Natural killer cell (primary cell): ENCODE measurements around the gene TMED5. TPM values are rescaled to one million over a fixed set of nuclear protein-coding genes. Genes with fewer than 3 reads are reported as not detected.
A peak's percentile ranks its signal among the peaks of the same experiment; 100 is the strongest.

Experiments used
- ATAC-seq, 3 donors: fragments of 150-1000 bp in 2 of 3; fragments of 200-7000 bp in 1 of 3; cut with Tn5 transposase; 1 replicate in 1 of 3; 2 replicates in 2 of 3; pipeline ENCODE4 v1.10.0; 2021; ENCODE audit warnings: mild to moderate bottlenecking in 2 of 3, moderate library complexity in 2 of 3
- DNase-seq, 2 donors: peaks; one replicate each; pipeline versions ENCODE4 v3.0.0 to v3.0.0-alpha.2; 2013 to 2021; ENCODE audit warnings: mixed read lengths in 1 of 2
- H3K27ac ChIP-seq: one replicate; pipeline ENCODE4 v1.5.1; 2013; ENCODE audit warnings: mild to moderate bottlenecking, low read length
- H3K27me3 ChIP-seq: one replicate; pipeline ENCODE4 v1.6.1; 2013; ENCODE audit warnings: low read length; ENCODE audit not compliant: control insufficient read depth, insufficient read depth
- H3K36me3 ChIP-seq: one replicate; pipeline ENCODE4 v1.6.1; 2013; ENCODE audit warnings: low read length; ENCODE audit not compliant: control insufficient read depth, insufficient read depth
- H3K4me1 ChIP-seq: one replicate; pipeline ENCODE4 v1.6.1; 2013; ENCODE audit warnings: low read length; ENCODE audit not compliant: control insufficient read depth, insufficient read depth
- H3K4me3 ChIP-seq: one replicate; pipeline ENCODE4 v1.5.1; 2013; ENCODE audit warnings: low read length
- H3K9me3 ChIP-seq: one replicate; pipeline ENCODE4 v1.6.1; 2013; ENCODE audit warnings: low read length; ENCODE audit not compliant: control insufficient read depth, insufficient read depth
- H3K27ac Mint-ChIP-seq, 2 donors: one replicate each; pipeline ENCODE4 v1.8.0; 2022; ENCODE audit warnings: mild to moderate bottlenecking in 2 of 2, mixed read lengths in 2 of 2, moderate library complexity in 1 of 2
- H3K27me3 Mint-ChIP-seq, 2 donors: one replicate each; pipeline ENCODE4 v1.8.0; 2022; ENCODE audit warnings: low read depth in 2 of 2, mixed read lengths in 2 of 2
- H3K36me3 Mint-ChIP-seq: one replicate; pipeline ENCODE4 v1.8.0; 2022; ENCODE audit warnings: mixed read lengths
- H3K4me1 Mint-ChIP-seq, 2 donors: one replicate each; pipeline ENCODE4 v1.8.0; 2022; ENCODE audit warnings: mixed read lengths in 2 of 2
- H3K4me3 Mint-ChIP-seq: one replicate; pipeline ENCODE4 v1.8.0; 2022; ENCODE audit warnings: mild to moderate bottlenecking, moderate library complexity, mixed read lengths
- H3K9me3 Mint-ChIP-seq, 2 donors: one replicate each; pipeline ENCODE4 v1.8.0; 2022; ENCODE audit warnings: mixed read lengths in 2 of 2
- CTCF ChIP-seq: fragments of 200-600 bp; IDR thresholded peaks from one replicate; pipeline ENCODE4 v1.8.0; 2022; ENCODE audit warnings: antibody characterized with exemption
- WGBS: methylation state at CpG from one replicate; pipeline ENCODE4 v1.1.7; 2013; ENCODE audit warnings: missing lambda C conversion rate; ENCODE audit not compliant: insufficient coverage; 5-methylcytosine and 5-hydroxymethylcytosine counted together
- intact Hi-C: fragments of 100-400 bp; cut with micrococcal nuclease; formaldehyde crosslinking; loops from one replicate; pipeline ENCODE4 v1.14.2; 2022
- total RNA-seq, 4 donors: library from RNA; stranded (reverse); fragments of 120-200 nt in 1 of 4; gene quantifications; one replicate each; pipeline versions ENCODE4 v1.2.3 to v1.2.4, GENCODE V29; 2013 to 2022

Gene TMED5
- total RNA-seq, 3 donors from 2014 or later (not counting 1 experiment from before 2014, with no cell fraction given): 64.6 to 73.5 (median 67.0) TPM

DNA sequence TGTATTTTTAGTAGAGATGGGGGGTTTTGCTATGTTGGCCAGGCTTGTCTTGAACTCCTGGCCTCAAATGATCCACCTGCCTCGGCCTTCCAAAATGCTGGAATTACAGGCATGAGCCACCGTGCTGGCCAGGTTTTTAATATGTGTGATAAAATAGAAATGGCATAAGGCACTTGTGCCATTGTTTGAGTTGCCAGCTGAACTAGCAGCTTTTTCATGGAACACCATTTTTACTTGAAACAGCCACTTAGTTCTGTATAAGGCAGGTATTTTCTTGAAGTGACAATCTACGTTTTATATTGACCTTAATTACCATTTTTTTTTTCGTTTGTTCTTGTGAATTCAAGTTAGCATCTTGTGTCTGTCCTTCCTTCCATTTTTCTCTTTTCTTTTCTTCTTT is 72.8 kb downstream of the TMED5 start:
- Mint-ChIP-seq H3K4me3 (no peak overlapping the region), H3K4me1 (peaks cover 40 to 42% of the 10 kb centered on the region in 2 donors)
- peaks cover 9% of the 10 kb centered on the region for H3K36me3 ChIP-seq

DNA sequence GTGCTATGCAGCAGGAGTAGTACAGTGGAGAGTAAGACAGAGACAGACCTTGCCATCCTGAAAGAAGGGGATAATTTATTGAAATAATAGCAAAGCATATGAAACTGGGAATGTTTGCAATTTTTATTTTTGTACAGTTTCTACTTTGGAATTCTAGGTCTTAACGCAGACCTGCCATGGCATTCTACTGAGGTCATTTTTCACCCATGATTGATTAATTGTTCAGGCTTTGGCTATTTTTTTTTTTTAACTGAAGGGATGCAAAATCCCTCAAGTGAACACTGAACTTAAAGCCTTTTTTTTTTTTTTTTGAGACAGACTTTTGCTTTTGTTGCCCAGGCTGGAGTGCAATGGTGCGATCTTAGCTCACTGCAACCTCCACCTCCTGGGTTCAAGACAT is 74.0 kb downstream of the TMED5 start:
- WGBS: 100% methylated on average over 2 of the region's 2 CpGs
- Mint-ChIP-seq H3K27ac (no peak overlapping the region), H3K36me3 (peaks cover 6% of the 10 kb centered on the region), H3K27me3 (no peaks in the 10 kb centered on the region), H3K9me3 (peaks cover 0 to 3% of the 10 kb centered on the region in 2 donors), H3K4me1 (peaks cover 40 to 44% of the 10 kb centered on the region in 2 donors), H3K4me3 (no peak overlapping the region)
- intact Hi-C loops: no loop called here
- Histone ChIP-seq H3K9me3 (peaks cover 4% of the 10 kb centered on the region), H3K36me3 (peaks cover 9% of the 10 kb centered on the region), H3K4me1 (no peaks in the 10 kb centered on the region), H3K27me3 (no peaks in the 10 kb centered on the region), H3K4me3 (no peak overlapping the region), H3K27ac (no peak overlapping the region)
- DNase-seq (no peak), ATAC-seq (no peak)
- no peak for TF ChIP-seq CTCF

More for the DNA sequence above, 72.8 kb downstream of the TMED5 start:
- DNase-seq: no peak
- 100% methylated on average over 4 of the region's 4 CpGs for WGBS
- Histone ChIP-seq H3K4me1 (no peaks in the 10 kb centered on the region), H3K4me3 (no peak overlapping the region), H3K27ac (no peak overlapping the region), H3K9me3 (peaks cover 4% of the 10 kb centered on the region), H3K27me3 (no peaks in the 10 kb centered on the region)
- no peak for TF ChIP-seq CTCF
- Mint-ChIP-seq H3K36me3 (peaks cover 6% of the 10 kb centered on the region), H3K9me3 (peaks cover 0 to 3% of the 10 kb centered on the region in 2 donors), H3K27me3 (no peaks in the 10 kb centered on the region), H3K27ac (no peak overlapping the region)
- ATAC-seq: no peak
- intact Hi-C loops: no loop called here

DNA sequence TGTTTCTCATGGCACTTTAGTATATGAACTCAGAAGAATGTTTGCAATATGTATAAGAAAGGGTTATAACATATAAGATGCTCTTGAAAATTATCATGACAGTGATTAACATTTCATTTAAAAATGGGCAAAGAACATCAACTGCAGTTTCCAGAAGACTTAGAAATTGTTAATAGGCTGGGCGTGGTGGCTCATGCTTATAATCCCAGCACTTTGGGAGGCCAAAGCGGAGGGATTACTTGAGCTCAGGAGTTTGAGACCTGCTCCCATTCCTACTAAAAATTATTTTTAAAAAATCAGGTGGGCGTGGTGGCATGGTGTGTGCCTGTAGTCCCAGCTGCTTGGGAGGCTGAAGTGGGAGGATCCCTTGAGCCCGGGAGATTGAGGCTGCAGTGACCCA is 78.1 kb downstream of the TMED5 start:
- Mint-ChIP-seq H3K9me3 (no peaks in the 10 kb centered on the region), H3K4me1 (peaks cover 48 to 49% of the 10 kb centered on the region in 2 donors), H3K27me3 (no peaks in the 10 kb centered on the region), H3K27ac (peak overlapping the region in 1 of 2 donors; percentile 65), H3K4me3 (no peak overlapping the region), H3K36me3 (no peaks in the 10 kb centered on the region)
- H3K4me1 ChIP-seq: no peaks in the 10 kb centered on the region
- intact Hi-C loops: no loop called here
- peaks cover 4% of the 10 kb centered on the region for H3K36me3 ChIP-seq
- no peak for ATAC-seq
- no peak for DNase-seq
- TF ChIP-seq CTCF: no peak
- 100% methylated on average over 4 of the region's 4 CpGs for WGBS
- no peak overlapping the region for H3K4me3 ChIP-seq
- H3K27me3 ChIP-seq: no peaks in the 10 kb centered on the region
- no peak overlapping the region for H3K27ac ChIP-seq
- no peaks in the 10 kb centered on the region for H3K9me3 ChIP-seq

Other genes with a start within 250 kb of the TMED5 start
- gene DIPK1A, start 219.0 kb downstream of the TMED5 start, total RNA-seq: 10 to 100 TPM in 2 of 3 donors, 1 to 10 TPM in 1; 7.0 to 11.3 (median 11.2) TPM
- gene MTF2, start 101.1 kb downstream of the TMED5 start, total RNA-seq: 10 to 100 TPM; 46.1 to 65.7 (median 47.8) TPM
- 10 to 100 TPM; 11.7 to 17.2 (median 14.4) TPM for gene CCDC18, start 311 bp upstream of the TMED5 start, total RNA-seq
- gene DR1, start 165.5 kb upstream of the TMED5 start, total RNA-seq: 10 to 100 TPM; 84.3 to 91.4 (median 85.3) TPM